Hematopoietic multipotent progenitor cell treated with erythropoietin and hydrocortisone succinate and interleukin-3 and kit ligand, for 4 days (in vitro differentiated cells): ENCODE results near the gene KRT7.

Experiments used
- DNase-seq: peaks from one replicate; pipeline ENCODE4 v3.0.0-alpha.2; 2015

Gene KRT7

GRCh38 chr12:52200086-52200780 is 32.8 kb upstream of the KRT7 start:
- peak; percentile 18 for DNase-seq

DNA sequence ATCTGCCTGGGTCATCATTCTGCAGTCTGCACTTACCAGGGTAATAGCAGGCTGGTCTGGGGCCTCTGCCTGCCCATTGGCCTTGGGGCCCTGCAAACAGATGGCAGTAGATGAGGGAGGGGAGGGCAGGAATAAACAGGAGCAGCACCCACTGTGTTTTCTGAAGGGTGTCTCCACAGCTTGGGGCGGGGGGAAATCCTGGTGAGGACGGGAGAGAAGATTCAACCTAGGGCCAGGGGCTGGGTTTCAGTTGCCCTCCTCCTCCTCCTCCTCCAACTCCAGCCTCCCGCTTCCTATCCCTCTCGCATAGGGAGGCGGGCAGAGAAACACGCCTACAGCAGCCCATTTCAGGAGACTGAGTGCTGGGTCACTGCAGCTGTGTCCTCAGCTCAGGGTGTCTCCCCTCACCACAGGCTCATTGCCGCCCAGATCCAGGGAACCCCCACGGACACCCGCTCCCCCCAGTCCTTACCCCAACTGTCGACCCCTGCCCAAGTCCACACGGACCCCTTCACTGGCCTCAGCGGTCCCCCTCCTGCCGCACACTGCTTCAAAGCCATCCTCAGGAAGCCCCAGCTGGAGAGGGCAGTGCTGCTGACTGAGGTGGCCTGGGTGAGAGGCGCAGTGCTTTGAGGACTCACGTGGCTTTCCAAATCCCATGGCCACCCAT is 32.1 kb upstream of the KRT7 start:
- no peak for DNase-seq

GRCh38 chr12:52201451-52201839 is 31.6 kb upstream of the KRT7 start:
- DNase-seq: no peak

DNA sequence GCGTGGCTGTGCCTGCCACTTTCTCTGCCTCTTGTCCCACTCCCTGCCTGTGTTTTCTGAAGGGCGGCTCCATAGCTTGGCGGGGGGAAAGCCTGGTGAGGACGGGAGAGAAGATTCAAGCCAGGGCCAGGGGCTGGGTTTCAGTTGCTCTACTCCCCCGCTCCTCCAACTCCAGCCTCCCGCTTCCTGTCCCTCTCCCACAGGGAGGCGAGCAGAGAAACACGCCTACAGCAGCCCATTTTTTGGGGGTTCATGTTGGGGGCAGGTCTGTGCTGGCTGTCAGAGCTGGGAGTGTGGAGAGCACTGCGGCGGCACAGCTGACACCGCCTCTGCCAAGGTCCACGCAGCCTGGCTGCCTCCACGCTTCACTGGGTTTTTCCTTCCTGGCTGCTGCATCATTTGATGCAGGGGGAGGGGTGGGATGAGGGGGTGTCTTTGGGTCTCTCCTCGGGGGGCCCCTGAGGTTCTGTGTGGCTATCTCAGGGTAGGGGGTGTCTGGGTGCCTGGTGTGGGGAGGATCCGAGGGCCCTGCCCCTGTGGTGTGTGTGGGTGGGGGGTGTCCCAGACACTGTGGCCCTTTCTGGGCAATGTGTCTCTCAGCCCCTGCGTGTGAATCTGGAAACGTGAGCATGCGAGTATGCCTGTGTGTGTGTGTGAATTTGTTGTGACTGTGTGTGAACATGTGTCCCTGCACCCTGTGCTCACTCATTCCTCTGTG is 30.5 kb upstream of the KRT7 start:
- no peak for DNase-seq

GRCh38 chr12:52203079-52203921 is 29.7 kb upstream of the KRT7 start:
- peak; percentile 82 for DNase-seq

DNA sequence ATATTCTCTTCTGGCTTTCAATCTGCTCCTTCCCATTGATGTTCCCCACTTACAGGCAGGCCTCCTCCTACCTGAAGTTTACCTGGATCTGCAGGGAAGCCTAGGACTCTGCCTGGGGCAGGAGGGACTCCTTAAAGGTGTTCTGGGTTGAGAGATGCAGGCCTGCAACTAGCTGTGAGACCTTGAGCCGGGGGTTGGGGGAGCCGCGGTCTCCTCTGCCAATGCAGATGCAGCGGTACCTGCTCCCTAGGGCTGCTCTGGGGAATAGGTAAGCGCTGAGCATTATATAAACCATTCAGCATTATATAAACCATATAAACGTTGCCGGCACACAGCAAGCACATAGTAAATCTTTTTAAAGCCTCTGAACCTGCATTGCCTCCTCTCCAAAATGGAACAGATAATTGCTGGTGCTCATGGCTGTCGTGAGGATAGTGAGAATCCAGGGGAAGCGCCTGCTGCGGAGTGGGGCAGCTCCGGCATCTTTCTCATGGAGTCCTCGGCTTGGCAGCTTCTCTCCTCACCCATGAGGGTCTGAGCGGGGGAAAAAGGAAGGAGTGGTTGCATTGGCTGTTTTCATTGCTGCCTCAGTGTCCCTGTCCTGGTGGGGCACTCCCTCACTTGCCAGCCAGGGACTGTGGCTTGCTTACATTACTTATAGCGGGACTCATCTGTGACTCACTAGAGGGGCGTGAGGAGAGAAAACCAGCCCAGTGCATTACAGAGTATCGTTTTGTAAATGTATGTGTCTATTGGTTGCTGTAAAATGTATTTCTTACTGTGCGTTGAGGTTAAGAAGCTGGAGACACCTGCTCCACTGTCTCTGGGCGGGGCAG is 28.7 kb upstream of the KRT7 start:
- DNase-seq: no peak

DNA sequence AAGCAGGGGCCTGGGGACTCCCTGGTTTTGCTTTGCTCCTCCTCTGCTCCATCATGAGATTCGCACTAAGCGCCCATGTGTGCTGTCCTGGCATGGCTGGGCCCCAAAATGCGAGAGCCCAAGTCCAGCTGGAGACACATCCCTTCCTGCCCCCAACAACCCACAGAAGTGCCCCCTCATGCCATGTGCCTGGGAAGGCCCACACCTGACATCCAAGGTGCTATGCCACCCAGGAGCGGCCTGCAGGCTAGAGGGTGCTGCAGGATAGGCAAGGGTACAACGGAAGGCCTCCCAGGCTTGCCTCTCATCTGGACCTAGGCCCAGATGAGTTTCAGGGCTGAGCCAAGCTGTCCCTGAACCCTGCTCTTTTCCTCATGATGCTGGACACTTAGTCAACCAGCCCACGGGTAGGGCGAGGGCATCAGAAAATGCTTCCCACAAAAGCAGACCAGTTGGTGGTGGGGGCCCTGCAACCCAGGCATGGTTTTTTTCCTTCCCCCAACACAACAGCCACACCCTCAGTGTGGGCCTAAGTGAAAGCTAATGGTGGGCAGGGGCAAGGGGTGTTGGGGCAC is 28.0 kb upstream of the KRT7 start:
- no peak for DNase-seq

- DNase-seq: no peak
Measured at GRCh38 chr12:52205612-52206303, 27.3 kb upstream of the KRT7 start.

- no peak for DNase-seq
Measured at GRCh38 chr12:52206304-52207040, 26.6 kb upstream of the KRT7 start.

DNA sequence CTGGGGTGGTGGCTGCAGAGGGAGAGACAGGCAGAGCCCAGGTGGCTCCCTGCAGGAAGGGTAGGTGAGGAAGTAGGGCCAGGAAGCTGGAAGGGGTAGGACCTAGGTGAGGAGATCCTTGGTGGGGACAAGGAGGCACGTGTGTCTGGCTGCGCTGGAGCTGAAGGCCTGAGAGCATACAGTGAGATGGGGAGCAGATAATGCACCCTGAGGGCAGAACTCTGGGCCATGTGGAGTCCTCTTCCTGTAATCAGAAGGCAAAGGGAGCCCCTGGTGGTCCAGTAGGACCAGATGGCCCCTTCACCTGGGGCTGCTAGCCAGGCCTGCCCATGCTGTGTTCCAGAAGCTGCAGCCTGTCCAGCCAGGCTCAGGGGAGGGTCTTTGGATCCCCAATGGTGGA is 25.9 kb upstream of the KRT7 start:
- no peak for DNase-seq

DNA sequence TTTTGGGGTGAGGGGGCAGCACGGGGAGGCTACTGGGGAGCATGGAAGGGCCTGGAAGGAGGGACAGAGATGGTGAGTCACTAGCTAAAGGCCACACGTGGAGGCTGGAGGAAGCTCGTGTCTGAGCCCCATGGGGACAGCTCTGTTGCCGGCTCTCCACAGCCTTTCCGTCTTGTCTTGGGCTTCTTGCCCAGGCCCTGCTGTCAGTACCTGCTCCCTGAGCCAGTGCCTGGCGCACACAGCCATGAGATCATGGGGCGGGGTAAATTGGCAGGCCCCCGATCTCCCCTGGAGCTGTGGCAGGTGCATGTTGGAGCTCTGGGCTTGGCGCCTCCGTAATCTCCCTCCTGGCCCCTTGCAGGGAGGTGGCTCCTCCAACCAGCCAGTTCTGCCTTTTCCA is 25.1 kb upstream of the KRT7 start:
- no peak for DNase-seq

GRCh38 chr12:52208424-52209165 is 24.4 kb upstream of the KRT7 start:
- DNase-seq: no peak

DNA sequence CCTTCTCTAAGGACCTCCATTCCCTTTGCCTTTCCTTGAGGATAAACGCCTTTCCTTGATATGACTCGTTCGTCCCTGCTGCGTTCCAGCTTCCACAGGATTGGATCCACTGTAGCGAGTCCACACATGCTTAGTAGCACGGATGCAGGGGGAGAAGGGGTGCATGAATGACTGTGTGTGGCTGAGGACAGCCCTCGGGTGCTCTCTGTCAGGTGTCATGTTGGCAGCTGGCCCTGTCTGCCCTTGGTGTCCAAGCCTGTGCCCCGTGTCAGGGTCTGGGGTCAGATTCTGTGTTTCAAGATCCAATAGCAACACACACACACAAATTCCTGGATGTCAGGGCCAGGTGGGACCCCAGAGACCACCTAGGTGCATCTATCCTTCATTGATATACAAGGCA is 23.7 kb upstream of the KRT7 start:
- no peak for DNase-seq

GRCh38 chr12:52210186-52210924 is 22.7 kb upstream of the KRT7 start:
- DNase-seq: no peak

GRCh38 chr12:52210925-52211650 is 22.0 kb upstream of the KRT7 start:
- no peak for DNase-seq

DNA sequence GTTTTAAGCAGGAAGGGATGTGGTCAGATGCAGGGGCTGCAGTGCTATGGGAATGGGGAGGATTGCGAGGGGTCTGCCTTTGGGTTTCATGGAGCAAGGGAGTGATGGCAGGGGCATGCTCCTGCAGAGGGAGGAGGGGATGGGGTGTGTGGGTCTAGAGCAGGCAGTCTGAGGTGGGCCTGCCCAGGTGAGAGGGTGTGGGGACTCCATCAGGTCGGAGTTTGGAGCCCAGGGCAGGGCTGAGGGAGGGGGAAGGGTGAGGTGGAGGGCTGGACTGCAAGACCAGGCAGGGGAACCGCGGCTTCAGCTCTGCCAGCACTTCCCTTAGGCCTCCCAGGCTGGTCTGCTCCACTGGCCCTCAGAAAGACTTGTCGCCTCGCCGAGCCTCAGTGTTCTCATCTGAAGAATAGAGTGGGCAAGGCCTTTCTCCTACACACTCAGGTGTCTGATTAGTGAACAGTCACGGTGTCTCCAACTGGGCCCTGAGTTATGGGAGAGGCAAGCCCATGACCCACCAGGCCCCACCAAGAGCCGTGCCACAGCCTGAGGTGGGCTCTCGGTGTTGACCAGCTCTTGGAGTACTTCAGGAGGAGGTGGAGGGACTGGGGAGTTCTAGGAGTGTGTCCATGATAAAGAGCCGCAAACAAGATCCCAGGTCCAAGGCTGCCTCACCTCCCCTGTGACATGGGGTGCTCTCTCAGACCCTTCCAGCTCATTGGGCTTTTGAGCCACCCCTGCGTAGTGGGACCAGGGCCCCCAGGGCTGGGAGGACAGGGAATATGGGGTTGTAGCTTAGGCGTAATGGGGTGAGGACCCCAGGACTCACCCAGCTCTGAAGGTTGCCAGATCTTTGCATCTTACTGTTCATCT is 21.1 kb upstream of the KRT7 start:
- DNase-seq: no peak
